K562 (cell line): Measurements from ENCODE around the gene SLC16A14. TPM values are rescaled to one million over a fixed set of nuclear protein-coding genes. Genes with fewer than 3 reads are reported as not detected.

Experiments used
- ATAC-seq: fragments of 200-7000 bp; cut with Tn5 transposase; 3 replicates; pipeline ENCODE4 v1.9.1; 2020; ENCODE audit warnings: moderate library complexity
- BruUV-seq: library from RNA; stranded (reverse); fragments of 400-500 nt; replicated peaks from 2 replicates; lab custom pipeline; 2021; lab: Mats Ljungman, UMichigan
- CTCF ChIA-PET: fragments of 300-600 bp; formaldehyde crosslinking; extraction: SDS; loops from one replicate; lab custom pipeline; 2021; ENCODE audit warnings: low intra/inter-chr PET ratio; lab: Yijun Ruan, JAX
- POLR2A ChIA-PET: fragments of 300-600, 350-650 bp; sonication (Branson Sonifier 250); formaldehyde crosslinking; extraction: SDS; loops from one replicate; lab custom pipeline; 2021; ENCODE audit warnings: antibody characterized with exemption, inconsistent platforms; lab: Yijun Ruan, JAX
- DNase-seq, 4 experiments: peaks; one replicate each; pipeline versions ENCODE4 v3.0.0 to v3.0.0-alpha.2; 2011 to 2018; ENCODE audit warnings: low spot score in 3 of 4, mixed read lengths in 3 of 4; ENCODE audit errors: extremely low read depth in 1 of 4
- FAIRE-seq: peaks from 2 replicates; lab custom pipeline; 2011; peaks lifted over from hg19 to GRCh38; lab: Jason Lieb, UNC
- H2AFZ ChIP-seq: 2 replicates; pipeline ENCODE4 v1.6.0; 2011; ENCODE audit warnings: low read depth, low read length, control low read depth, inconsistent platforms
- H3K27ac ChIP-seq: fragments of 200-600 bp; 3 replicates; pipeline ENCODE4 v1.8.0; 2011; ENCODE audit warnings: low read depth, mild to moderate bottlenecking, control low read depth, inconsistent platforms, low read length, moderate library complexity, mixed read lengths; ENCODE audit errors: extremely low read depth
- H3K27me3 ChIP-seq, 2 experiments: fragments of 300-600 bp in 1 of 2; 2 replicates in 1 of 2; 3 replicates in 1 of 2; pipeline versions ENCODE4 v1.6.0 to v1.8.0; 2011; ENCODE audit warnings: inconsistent platforms in 2 of 2, low read length in 2 of 2, mild to moderate bottlenecking in 1 of 2, mixed read lengths in 1 of 2, moderate library complexity in 1 of 2; ENCODE audit not compliant: control insufficient read depth in 2 of 2, insufficient read depth in 2 of 2
- H3K36me3 ChIP-seq: fragments of 300-600 bp; 3 replicates; pipeline ENCODE4 v1.8.0; 2011; ENCODE audit warnings: mild to moderate bottlenecking, low read length, inconsistent platforms; ENCODE audit not compliant: control insufficient read depth, insufficient read depth
- H3K4me1 ChIP-seq, 2 experiments: fragments of 200-600 bp in 1 of 2; replicated peaks in 1 of 2; 2 replicates in 1 of 2; 3 replicates in 1 of 2; pipeline versions ENCODE4 v1.5.1 to v1.8.0; 2011; ENCODE audit warnings: inconsistent platforms in 2 of 2, low read length in 2 of 2, mild to moderate bottlenecking in 1 of 2, mixed read lengths in 1 of 2, moderate library complexity in 1 of 2; ENCODE audit not compliant: control insufficient read depth in 2 of 2, insufficient read depth in 2 of 2
- H3K4me2 ChIP-seq: 2 replicates; pipeline ENCODE4 v1.6.1; 2011; ENCODE audit warnings: low read length, control low read depth, inconsistent platforms, mixed read lengths; ENCODE audit not compliant: insufficient read depth
- H3K4me3 ChIP-seq: fragments of 200-600 bp; sonication (generic), shearing (Covaris generic); 2 replicates; pipeline ENCODE4 v1.5.1; 2016; ENCODE audit warnings: control low read depth, inconsistent platforms
- H3K79me2 ChIP-seq: fragments of 200-600 bp; 3 replicates; pipeline ENCODE4 v1.8.0; 2011; ENCODE audit warnings: low read length, inconsistent platforms; ENCODE audit not compliant: control insufficient read depth, insufficient read depth
- H3K9ac ChIP-seq, 2 experiments: 2 replicates each; pipeline versions ENCODE4 v1.6.0 to v1.6.1; 2011; ENCODE audit warnings: low read depth in 2 of 2, low read length in 2 of 2, control low read depth in 1 of 2, inconsistent platforms in 1 of 2, mild to moderate bottlenecking in 1 of 2, mixed read lengths in 1 of 2; ENCODE audit not compliant: insufficient read depth in 1 of 2
- H3K9me1 ChIP-seq: one replicate; pipeline ENCODE4 v1.6.0; 2011; ENCODE audit warnings: inconsistent platforms, mild to moderate bottlenecking, low read length, moderate library complexity; ENCODE audit not compliant: control insufficient read depth, insufficient read depth
- H3K9me3 ChIP-seq: replicated peaks from 2 replicates; pipeline ENCODE4 v1.5.1; 2011; ENCODE audit warnings: low read depth, low read length, inconsistent platforms; ENCODE audit not compliant: control insufficient read depth, insufficient read depth
- H4K20me1 ChIP-seq: replicated peaks from 2 replicates; pipeline ENCODE4 v1.6.1; 2011; ENCODE audit warnings: low read length, inconsistent platforms, mixed read lengths; ENCODE audit not compliant: control insufficient read depth, insufficient read depth
- WGBS: fragments of 100-300 bp; shearing (Covaris generic); methylation state at CpG from one replicate; pipeline ENCODE4 v1.1.6; 2016; ENCODE audit warnings: low coverage, mixed read lengths; ENCODE audit not compliant: insufficient coverage; ENCODE audit errors: missing lambda C conversion rate; 5-methylcytosine and 5-hydroxymethylcytosine counted together
- in situ Hi-C: fragments of 300-500 bp; cut with MboI; formaldehyde crosslinking; loops from 4 replicates; pipeline ENCODE4 v1.15.0; 2018; ENCODE audit warnings: inconsistent platforms, mixed read lengths
- intact Hi-C: fragments of 100-400 bp; cut with micrococcal nuclease; formaldehyde crosslinking; loops from 2 replicates; pipeline ENCODE4 v1.14.2; 2022
- polyA plus RNA-seq, 8 experiments: library from polyadenylated mRNA; depleted of rRNA in 4 of 8; stranded (reverse) in 5 of 8; unstranded in 3 of 8; fragments of >200 nt; fragmentation: Nextera tagmentation in 2 of 8; fragmentation: Illumina TruSeq in 1 of 8; extraction: Ambion mirVana in 2 of 8; extraction: Trizol in 1 of 8; gene quantifications; 2 replicates each; pipeline versions ENCODE4 v1.2.1 to v1.2.3, GENCODE V29; 2011 to 2014; ENCODE audit warnings: inconsistent platforms in 1 of 8, missing spikeins in 1 of 8
- total RNA-seq, 7 experiments: library from RNA; depleted of rRNA in 6 of 7; stranded (reverse); fragments of >200 nt in 6 of 7; fragmentation: Illumina TruSeq in 2 of 7; extraction: Trizol in 2 of 7; gene quantifications; 2 replicates each; pipeline versions ENCODE4 v1.2.1 to v1.2.3, GENCODE V29; 2011 to 2021; ENCODE audit warnings: low replicate concordance in 1 of 7
- TF ChIP-seq, protein P1 (sequence below): sonication (generic); formaldehyde crosslinking; IDR thresholded peaks from 2 replicates; pipeline ENCODE4 v1.8.0; 2023; ENCODE audit warnings: missing genetic modification reagents, mild to moderate bottlenecking, borderline replicate concordance

SLC16A14 gene
- total and polyA plus RNA-seq, 9 of the 15 experiments (the other 6 are each of a cell fraction or from before 2014, with no cell fraction given), result not detected

DNA sequence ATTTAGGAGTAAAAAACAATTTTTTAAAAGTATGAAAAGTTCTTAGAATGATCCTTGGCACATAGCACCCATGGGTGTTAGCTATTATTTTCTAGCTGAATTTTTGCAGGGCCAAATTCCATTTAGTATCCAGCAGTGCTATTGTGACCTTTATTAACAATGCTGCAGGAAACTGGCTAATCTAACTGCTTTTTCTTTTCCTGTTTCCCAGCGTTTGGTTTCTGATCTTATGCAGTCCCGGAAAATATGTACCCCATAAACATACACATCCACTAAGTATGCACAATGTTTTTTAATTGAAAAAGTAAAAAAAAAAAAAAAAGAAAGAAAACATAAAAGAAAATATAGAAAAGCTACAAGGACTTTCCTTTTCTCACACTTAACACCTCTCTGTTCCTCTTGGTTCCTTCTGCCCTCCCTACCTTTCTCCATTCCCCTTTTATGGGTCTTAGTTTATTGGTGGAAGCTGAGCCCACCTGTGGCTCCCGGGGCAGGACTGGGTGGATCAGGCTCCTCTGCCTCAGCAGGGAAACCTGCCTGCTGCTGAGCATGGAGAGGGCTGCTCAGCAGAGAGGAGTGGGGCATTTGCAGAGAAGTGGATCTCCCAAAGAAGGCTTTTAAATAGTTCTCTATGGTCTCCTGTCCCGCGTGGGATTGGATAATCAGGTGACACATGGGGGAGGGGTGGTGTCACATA, 9.3 kb upstream of the SLC16A14 start:
- in situ Hi-C loops (no loop called here), intact Hi-C loops (no loop called here)
- no peak overlapping the region for H2AFZ ChIP-seq
- no peaks in the 10 kb centered on the region for H3K79me2 ChIP-seq
- TF ChIP-seq, protein P1, sequence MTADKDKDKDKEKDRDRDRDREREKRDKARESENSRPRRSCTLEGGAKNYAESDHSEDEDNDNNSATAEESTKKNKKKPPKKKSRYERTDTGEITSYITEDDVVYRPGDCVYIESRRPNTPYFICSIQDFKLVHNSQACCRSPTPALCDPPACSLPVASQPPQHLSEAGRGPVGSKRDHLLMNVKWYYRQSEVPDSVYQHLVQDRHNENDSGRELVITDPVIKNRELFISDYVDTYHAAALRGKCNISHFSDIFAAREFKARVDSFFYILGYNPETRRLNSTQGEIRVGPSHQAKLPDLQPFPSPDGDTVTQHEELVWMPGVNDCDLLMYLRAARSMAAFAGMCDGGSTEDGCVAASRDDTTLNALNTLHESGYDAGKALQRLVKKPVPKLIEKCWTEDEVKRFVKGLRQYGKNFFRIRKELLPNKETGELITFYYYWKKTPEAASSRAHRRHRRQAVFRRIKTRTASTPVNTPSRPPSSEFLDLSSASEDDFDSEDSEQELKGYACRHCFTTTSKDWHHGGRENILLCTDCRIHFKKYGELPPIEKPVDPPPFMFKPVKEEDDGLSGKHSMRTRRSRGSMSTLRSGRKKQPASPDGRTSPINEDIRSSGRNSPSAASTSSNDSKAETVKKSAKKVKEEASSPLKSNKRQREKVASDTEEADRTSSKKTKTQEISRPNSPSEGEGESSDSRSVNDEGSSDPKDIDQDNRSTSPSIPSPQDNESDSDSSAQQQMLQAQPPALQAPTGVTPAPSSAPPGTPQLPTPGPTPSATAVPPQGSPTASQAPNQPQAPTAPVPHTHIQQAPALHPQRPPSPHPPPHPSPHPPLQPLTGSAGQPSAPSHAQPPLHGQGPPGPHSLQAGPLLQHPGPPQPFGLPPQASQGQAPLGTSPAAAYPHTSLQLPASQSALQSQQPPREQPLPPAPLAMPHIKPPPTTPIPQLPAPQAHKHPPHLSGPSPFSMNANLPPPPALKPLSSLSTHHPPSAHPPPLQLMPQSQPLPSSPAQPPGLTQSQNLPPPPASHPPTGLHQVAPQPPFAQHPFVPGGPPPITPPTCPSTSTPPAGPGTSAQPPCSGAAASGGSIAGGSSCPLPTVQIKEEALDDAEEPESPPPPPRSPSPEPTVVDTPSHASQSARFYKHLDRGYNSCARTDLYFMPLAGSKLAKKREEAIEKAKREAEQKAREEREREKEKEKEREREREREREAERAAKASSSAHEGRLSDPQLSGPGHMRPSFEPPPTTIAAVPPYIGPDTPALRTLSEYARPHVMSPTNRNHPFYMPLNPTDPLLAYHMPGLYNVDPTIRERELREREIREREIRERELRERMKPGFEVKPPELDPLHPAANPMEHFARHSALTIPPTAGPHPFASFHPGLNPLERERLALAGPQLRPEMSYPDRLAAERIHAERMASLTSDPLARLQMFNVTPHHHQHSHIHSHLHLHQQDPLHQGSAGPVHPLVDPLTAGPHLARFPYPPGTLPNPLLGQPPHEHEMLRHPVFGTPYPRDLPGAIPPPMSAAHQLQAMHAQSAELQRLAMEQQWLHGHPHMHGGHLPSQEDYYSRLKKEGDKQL (CRISPR knock-in tag), result no peak
- ATAC-seq (no peak), FAIRE-seq (no peak), DNase-seq (no peak)
- WGBS, result 0% methylated on average over 3 of the region's 5 CpGs
- POLR2A ChIA-PET, result no interaction called here
- H3K27me3 ChIP-seq, result peaks cover 8 to 17% of the 10 kb centered on the region in 2 experiments; a peak in 3 of 5 replicates
- H3K4me2 ChIP-seq, result no peak overlapping the region
- no peaks in the 10 kb centered on the region for H3K9me1 ChIP-seq
- no peaks in the 10 kb centered on the region for H4K20me1 ChIP-seq
- H3K36me3 ChIP-seq, result no peaks in the 10 kb centered on the region
- H3K4me3 ChIP-seq, result no peak overlapping the region
- H3K9ac ChIP-seq, result no peak overlapping the region
- BruUV-seq, result no TSS peak
- no peaks in the 10 kb centered on the region for H3K9me3 ChIP-seq
- no peaks in the 10 kb centered on the region for H3K4me1 ChIP-seq
- no peak overlapping the region for H3K27ac ChIP-seq
- CTCF ChIA-PET, result no interaction called here
